GM19193 (cell line): ENCODE results near the gene DAPK1.
A peak's percentile ranks its signal among the peaks of the same experiment; 100 is the strongest.

ENCODE experiments used
- POLR2A ChIP-seq: IDR thresholded peaks from 4 replicates; pipeline ENCODE4 v1.6.1; 2011; ENCODE audit not compliant: insufficient read depth, insufficient read length; ENCODE audit errors: extremely low read depth

Gene DAPK1

DNA sequence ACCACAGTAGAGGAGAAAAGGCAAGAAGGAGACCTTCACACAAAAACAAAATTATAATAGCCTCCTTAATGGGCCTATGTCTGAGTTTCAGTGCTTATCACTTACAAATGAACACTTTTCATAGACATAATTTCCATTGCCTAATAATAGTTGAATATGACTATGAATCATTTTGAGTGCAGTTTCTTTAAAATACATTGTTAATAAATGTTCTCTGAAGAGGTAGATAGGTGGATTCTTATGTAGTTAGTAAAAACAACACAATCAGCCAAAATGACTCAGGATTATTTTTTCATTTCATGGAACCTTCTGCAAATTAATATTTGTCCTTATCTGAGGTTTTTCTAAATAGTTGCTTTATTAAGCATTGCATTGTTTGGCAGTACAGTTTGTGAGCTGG lies 45.6 kb downstream of the DAPK1 start:
- no peak for TF ChIP-seq POLR2A

DNA sequence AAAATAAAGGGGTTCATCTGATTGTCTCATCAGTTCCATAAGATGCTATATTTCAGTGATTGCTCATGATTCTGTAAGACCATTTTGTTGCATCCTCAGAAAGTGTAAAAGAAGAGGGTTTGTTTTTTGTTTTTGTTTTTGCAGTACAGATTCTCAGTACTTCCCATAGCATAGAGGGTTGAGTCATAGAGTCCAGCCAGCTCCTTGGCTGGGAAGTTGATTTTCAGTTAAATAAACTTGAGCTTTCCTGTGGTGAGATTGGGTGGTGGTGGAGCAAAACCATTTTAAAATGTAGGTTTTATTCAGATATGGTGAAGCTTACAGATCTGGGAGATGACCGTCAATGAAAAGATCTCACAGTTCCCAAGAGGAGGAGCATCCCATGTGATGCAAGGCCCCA lies 48.2 kb downstream of the DAPK1 start:
- TF ChIP-seq POLR2A = no peak

DNA sequence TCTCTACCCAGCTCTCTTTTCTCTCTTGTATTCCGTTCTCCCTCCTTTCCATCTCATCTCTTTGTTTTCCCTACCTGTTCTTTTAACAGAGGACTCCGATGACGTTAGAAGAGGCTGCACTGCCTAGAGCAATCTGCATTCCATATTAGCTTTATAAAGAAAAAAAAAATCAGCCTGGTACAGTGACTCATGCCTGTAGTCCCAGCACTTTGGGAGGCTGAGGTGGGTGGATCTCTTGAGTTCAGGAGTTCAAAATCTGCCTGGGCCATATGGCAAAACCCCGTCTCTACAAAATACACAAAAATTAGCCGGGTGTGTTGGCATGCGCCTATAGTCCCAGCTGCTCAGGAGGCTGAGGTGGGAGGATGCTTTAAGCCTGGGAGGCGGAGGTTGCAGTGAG lies 49.0 kb downstream of the DAPK1 start:
- no peak for TF ChIP-seq POLR2A

DNA sequence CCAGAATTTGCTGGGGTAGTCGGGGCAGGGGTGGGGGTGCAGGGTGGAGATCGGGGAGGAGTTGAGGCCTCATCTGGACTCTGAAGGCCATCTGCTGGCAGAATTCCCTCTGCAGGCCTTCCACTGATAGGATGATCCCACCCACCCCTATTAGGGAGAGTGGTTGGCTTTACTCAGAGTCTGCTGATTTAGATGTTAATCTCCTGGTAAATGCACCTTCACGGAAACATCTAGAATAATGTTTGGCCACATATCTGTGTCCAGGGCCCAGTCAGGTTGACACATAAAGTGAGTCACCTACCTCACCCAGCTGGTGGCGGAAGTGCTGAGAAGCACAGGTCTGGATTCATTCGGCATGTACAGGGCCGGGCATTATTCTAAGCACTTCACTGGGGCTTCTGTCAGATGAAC lies 50.0 kb downstream of the DAPK1 start:
- no peak for TF ChIP-seq POLR2A

DNA sequence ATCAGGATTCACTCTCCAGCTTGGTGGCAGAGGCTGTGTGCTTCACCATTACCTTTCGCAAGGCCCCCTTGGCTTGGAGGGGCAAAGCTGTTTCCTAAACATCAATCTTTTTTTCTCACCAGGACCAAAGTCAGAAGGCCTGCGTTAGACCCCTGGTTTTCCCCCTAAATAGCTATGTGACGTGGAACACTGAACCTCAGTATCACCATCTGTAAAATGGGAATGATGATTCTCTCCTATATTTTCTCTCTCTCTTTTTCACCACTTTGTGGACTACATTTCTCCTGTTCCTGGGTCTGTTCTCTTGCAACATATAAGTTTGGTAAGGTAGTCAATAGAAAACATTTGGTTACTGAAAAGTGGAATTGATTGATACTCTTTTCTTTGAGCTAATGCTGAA lies 50.5 kb downstream of the DAPK1 start:
- TF ChIP-seq POLR2A = no peak

DNA sequence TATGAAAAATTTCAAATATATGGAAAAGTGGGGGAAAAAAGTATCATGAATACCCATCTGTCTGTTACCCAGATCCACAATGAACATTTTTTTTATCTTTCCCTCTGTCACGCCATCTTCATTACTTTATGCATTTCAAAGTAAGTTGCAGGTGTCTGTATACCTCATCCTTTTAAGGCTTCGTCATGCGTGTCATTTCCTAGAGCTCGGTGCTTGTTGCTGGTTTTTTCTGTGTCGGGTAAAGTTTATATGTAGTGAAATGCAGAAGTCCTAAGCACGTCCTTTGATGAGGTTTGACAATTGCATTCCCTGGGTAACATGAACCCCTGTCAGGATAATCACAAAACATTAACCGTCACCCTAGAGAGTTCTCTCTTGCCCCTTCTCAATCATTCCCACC lies 52.1 kb downstream of the DAPK1 start:
- no peak for TF ChIP-seq POLR2A

DNA sequence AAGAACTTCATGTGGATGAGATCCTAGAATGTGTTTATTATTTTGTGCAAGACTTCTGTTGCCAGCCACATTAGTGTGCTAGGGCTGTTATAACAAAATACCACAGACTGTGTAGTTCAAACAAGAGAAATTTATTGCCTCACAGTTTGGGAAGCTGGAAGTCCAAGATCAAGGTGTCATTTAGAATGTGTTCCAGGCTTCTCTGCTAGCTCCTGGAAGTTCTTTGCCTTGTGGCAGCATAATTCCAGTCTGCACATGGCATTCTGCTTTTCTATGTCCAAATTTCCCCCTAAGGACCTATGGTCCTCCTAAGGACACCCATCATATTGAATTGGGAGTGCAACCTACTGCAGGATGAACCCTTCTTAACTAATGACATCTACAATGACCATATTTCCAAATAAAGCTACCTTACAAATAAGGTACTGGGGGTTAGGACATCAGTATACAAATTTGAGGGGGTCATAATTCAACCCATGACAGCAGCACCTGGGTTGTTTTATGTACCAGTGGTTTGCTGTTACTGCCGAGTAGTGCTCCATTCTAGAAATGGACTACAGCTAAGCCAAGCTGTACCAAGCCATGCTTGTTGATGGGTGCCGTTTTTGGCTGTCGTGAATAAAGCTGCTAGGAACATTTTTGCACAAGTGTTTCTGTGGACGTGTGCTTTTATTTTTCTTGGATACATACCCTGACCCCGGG lies 52.7 kb downstream of the DAPK1 start:
- TF ChIP-seq POLR2A = no peak

DNA sequence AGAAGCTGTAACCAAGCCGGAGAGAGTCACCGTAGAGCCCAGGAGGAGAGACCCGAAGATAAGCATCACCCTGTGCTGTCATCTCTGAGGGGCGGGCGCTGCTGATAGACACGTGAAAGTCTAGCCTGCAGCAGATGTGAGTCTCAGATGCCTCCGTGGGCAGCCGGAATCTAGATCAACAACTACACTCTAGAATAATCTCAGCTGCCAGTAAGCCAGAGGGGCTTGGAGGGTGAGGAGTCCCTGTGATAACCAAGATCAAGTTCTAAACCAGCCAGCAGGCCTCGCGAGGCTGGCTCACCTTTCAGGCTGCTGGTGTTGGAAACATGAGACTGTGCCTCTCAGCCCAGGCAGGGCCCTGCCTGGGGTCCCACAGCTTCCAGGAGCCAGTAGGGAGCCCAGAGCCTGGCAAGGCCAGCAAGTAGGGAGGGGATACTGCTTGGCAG lies 54.1 kb downstream of the DAPK1 start:
- TF ChIP-seq POLR2A = no peak

DNA sequence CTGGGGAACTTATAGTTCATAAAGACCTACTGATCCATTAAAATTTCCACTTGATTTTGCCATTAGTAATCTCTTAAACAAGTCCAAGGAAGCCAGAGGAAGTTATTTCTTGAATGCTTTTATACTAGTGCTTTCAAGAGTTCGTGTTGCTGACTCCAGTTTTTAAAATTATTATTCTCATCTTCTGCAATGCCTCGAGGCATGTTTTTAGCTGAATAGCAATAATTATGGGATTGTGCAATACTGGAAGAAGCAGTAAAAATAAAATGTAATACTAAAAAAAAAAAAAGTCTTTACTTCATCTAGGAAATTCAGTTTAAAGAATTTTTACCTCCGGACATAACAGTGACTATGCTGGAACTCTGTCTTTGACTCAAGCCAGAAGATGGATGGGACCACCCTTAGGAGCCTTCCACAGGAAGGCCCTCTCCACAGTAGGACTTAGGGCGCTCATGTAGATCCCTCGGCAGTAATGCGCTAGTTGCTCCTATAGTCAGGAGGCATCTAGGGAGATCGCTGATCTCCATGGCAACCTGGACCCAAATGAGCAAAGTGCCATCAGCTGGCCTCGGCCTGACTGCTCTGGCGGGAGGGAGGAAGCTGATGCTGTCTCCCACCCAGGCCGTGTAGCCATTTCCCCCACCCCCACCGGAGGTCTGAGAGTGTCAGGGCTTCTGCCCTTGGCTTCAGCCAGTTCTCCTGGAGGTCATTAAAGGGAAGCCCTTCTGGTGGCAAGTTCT lies 56.7 kb downstream of the DAPK1 start:
- TF ChIP-seq POLR2A = no peak

DNA sequence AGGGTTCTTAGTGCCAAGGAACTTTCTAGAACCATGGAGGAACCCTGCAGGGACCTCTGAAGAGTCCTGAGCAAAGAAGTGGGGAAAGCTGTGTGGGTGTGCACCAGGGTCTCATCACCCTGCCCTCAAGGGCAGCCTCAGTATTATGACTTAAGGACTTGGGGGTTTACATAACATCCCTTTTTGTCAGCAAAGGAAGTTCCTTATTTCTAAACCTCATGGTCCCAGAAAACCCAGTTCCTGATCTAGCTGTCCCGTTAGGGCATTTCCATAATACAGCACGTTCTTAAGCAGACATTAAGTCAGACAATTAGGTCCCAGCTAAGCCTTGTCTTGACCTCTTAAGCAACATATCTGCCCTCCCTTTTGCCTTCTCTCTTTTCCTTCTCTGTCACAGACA lies 57.3 kb downstream of the DAPK1 start:
- no peak for TF ChIP-seq POLR2A

DNA sequence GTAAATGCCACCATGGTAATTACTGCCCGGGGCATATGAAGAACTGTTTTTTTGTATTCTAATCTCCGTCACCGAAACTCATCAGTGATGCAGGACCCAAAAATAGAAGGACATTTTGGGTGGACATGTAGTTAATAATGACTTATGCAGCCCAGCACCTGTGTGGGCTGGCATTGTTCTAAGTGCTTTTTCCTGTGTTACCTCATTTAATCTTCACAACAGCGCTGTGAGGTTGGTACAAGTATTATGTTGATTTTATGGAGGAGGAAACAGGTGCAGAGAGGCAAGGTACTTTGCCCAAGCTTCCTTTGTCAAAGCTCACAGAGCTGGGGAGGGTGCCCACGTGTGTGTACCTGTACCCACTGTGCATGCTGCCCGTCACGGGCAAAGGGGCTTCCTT lies 58.4 kb downstream of the DAPK1 start:
- TF ChIP-seq POLR2A = peak; percentile 1

DNA sequence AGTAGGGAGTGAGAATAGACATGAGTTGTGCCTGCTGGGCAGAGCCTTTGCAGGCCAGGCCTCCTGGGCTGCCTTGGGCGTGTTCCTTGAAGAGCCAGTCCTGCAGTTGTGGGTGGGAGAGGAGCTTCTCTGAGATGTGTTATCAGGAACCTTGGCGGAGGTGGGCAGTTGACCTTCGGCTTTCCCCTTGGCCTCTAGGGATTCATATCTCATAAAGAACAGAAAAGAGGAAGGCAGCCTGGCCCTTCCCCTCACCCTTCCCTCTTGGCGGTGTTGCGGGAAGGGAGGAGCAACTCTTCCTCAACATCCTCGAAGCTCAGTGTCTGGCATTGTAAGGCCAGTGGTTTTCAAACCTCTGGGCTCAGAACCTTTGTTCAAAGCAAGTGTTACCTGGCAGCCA lies 59.2 kb downstream of the DAPK1 start:
- no peak for TF ChIP-seq POLR2A

DNA sequence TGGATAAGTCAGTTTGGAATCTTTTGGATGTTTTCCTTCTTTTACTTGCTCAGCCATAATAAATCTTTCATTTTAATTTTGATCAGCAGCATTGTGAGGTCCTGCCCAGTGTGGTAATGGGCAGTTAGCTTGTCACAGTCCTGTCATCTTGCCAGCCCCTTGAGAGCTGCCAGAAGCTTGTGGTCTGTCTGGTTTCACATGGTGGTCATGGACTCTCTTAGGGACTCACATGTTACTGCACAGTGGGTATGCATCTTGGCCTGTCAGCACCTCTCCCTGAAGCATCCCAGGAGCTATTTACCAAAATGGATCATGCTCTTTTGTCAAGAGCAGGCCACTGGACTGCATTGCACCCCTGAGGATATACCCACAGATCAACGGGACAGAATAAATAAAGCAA lies 60.3 kb downstream of the DAPK1 start:
- no peak for TF ChIP-seq POLR2A

DNA sequence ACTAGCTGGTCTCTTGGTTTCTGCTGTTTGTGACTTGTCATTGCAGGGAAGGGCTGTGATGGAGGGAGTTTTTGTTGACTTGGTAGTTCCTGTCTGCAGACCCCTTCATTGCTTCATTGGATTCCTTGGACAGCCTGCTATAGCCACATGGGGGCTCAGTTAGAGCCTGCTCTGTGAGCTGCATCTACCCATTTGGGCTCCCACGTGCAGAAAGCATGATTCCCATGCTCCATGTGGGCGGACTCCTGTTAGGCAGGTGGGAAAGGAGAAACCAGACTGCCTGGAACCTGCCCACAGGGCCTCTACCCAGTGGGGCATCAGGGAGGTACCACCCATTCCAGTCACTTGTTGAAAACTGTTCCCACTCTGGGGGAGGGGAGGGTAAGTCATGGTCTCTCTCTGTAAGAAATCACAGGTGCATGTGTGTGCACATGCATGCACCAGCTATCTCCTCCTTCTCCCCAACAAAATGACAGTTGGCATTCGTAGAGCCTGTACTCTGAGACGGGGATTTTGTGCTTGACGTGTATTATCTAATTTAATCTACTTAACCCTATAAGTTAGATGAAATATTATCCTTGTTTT lies 61.0 kb downstream of the DAPK1 start:
- no peak for TF ChIP-seq POLR2A

DNA sequence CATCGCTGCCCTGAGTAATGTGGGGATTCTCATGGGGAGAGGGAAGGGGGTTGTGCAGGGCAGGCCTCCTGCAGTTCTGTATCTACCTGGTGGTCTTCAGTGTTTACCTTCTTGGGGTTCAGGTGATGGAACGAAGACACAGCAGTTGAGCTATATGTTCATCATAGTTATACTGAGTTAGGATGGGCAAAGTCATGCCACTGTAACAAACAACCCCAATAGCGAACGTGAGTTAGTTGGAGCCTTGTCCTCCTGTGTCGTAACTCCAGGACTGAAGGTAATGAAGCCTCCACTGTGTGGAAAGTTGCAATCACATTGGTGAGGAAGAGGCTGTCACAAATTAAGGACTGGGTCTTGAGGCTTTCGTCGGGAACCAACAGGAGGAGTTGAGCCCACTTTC lies 64.4 kb downstream of the DAPK1 start:
- TF ChIP-seq POLR2A = no peak
